T1000 (cell line): ENCODE measurements around the gene SLC37A1.

Experiments
- DNase-seq: peaks from one replicate; lab custom pipeline; 2025; ENCODE audit warnings: mixed read lengths; lab: John Stamatoyannopoulos, UW

SLC37A1 gene

DNA sequence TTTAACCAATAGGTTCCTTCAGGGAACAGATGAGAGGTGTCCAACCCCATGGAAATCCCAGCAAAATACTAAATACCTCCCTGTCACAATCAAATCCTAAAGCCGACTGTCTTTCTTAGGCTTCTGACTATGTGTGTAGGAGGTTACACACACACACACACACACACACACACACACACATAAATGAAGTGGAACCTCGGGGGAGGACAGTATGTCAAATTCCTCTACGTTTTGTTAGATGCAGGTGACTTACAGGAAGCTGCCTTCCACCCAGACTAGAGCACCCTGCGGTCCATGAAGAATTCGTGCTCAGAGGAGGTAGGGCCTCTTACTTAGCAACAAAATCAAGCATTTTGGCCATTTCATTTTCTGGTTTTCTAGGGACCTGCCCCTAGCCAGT is 34.1 kb upstream of the SLC37A1 start:
- DNase-seq: no peak

DNA sequence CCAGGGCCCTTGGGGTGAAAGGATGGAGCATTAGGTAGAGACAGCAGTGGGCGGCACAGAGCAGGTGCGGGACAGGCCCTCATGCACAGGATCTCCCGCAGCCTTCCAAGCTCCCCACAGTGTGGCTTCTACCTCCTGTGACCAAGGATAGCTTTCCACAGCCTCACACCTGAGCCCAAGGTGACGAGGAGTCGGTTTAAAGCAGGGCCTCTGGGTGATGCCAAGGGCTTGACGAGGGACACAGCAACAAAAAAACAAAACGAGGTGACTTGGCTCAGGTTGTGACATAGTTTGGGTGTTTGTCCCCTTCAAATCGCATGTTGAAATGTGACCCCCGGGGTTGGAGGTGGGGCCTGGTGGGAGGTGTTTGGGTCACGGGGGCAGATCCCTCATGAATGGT is 32.9 kb upstream of the SLC37A1 start:
- DNase-seq: no peak

DNA sequence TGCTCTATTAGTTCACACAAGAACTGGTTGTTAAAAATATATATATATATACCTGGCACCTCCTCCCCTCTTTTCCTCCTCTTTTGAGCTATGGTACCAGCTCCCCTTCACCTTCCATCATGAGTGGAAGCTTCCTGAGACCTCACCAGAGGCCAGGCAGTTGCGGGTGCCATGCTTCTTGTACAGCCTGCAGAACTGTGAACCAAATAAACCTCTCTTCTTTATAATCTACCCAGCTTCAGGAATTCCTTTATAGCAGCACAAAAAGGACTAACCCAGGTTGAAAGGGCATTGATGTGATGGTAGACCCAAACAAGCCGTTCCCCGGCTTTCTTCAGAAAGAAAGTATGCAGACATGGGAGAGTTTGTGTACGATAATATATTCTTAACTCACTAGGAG is 32.5 kb upstream of the SLC37A1 start:
- DNase-seq: no peak

DNA sequence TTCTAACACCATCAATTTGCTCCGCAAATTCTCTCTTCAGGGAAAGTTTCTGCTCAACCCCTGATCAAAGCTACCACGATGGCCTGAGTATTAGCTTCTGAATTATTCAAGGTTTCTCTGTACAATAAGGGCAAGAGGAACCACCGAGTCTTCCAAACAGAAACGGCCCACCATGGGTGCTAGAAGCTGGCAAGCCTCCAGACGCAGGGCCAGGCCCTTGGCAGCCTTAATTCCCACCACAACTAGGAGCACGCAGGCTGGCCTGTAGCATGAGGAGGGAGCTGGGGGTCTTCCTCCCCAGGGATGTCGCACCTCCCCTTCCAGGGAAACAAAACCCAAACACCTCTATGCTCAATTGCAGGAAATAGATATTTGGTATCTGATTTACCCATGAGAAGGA is 28.7 kb upstream of the SLC37A1 start:
- DNase-seq: no peak

DNA sequence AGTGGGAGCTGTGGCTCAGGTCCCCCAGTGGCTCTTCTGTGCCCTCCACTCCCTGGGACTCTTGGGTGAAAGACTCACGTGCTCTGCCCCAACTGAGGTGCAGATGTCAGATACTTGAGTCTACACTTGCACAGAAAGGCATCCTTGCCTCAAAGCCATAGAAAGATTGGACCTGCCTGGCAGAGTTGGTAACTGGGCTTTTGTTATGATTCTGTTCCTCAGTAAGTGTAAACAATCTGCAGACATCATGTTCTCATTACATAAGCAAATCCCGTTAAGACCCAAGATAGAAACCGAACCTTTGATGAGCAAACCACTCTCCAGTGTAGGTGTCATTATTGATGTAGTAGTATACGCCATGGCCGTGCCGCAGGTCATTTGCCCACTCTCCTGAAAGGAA is 27.6 kb upstream of the SLC37A1 start:
- no peak for DNase-seq

DNA sequence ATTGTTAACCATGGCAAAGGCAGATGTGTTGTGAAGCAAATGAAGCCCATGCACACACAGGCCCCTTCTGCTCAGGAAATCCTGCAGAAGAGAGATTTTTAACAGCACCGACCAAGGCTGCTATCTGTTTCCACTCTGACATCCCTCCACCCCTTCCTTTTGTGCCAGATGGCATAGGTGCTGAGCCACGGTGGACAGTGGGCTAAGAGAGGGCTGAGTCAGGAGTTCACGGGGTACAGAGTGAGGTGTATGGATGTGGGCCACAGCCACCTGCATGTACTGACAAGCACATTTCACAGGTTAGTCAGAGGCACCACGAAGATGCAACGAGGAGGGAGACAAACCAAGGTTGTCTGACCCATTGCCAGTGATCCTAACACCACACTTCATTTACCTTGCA is 27.1 kb upstream of the SLC37A1 start:
- DNase-seq: no peak

DNA sequence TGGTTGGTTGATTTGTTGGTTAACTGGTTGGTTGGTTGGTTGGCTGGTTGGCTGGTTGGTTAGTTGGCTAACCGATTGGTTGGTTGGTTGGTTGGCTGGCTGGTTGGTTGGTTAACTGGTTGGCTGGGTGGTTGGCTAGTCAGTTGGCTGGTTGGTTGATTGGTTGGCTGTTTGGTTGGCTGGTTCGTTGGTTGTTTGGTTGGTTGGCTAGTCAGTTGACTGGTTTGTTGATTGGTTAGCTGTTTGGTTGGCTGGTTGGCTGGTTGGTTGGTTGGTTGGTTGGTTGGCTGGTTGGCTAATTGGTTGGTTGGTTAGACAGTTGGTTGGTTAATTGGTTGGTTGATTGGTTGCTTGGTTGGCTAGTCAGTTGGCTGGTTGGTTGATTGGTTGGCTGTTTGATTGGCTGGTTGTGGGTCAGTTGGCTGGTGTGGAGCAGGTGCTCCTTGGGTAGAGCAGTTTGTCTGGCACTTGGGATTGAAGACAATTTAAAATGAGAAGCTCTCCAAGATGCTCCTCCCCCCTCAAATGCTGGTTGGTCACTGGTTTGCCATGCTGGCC is 24.6 kb upstream of the SLC37A1 start:
- no peak for DNase-seq

DNA sequence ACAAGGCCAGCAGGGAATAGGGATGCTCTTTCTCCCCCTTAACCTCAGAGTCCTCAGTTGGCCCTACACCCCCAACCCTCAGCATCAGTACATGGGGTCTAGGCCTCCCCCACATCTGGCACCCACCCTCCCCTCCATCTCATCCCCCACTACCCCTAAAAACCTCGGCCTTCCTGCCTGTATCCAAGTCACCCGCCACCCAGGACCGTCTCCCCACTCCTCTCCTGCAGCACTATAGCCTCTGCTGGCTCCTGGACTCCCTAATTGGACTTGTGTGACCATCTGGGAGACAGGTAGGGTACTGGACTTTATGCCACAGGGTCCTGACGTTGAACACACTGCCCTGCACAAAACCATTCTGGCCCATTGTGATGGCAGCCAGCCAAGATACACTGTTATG is 23.7 kb upstream of the SLC37A1 start:
- no peak for DNase-seq

DNA sequence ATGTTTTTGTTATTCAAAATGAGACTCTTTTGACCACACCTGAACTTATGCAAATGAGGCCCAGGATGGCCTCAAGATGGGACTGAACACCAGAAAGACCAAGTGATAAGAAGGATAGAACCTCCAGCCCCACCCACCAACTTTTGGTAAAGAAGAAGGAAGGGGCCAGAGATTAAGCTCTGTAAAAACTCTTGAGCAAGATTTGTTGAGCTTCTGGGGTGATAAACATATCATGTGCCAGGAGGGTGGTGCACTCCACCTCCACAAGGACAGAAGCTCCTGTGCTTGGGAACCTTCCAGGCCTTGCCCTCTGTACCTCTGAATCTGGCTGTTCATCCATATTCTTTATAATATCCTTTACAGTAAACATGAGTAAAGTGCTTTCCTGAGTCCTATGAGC is 22.9 kb upstream of the SLC37A1 start:
- no peak for DNase-seq

DNA sequence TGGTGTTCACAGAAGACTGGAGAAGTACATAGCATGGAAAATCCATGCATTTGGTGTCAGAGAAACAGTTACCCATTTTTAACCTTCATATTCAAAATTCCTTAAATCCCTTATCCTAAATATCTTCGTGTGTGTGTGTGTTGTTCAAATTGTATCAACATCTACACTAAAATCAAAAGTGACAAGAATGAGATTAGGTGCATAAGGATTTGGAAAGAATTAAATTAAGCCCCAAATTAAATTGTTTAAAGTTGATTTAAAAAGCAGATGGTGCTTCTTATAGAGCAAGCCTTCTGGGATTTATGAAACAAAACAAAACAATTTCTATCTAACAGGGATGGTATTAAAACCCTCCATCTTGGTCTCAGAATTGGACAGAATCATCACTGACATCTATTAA is 22.3 kb upstream of the SLC37A1 start:
- DNase-seq: no peak

DNA sequence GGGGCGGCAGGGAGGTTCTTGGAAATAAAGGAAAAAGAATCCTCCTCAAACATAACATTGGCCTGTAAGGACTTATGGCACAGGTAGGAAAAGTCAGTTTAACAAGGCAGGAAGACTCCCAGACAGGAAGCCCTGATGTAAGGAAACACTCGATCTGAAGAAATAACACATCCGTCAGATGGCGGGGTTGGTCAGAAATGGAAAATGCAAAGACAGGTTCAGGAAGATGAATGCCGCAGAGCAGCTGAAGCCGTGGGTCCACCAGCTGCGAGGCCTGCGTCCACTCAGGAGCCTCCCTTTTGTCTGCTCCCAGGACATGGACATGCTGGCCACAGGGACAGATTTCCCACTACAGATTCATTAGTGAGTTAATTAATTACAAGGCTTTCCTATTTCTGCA is 21.5 kb upstream of the SLC37A1 start:
- DNase-seq: no peak

DNA sequence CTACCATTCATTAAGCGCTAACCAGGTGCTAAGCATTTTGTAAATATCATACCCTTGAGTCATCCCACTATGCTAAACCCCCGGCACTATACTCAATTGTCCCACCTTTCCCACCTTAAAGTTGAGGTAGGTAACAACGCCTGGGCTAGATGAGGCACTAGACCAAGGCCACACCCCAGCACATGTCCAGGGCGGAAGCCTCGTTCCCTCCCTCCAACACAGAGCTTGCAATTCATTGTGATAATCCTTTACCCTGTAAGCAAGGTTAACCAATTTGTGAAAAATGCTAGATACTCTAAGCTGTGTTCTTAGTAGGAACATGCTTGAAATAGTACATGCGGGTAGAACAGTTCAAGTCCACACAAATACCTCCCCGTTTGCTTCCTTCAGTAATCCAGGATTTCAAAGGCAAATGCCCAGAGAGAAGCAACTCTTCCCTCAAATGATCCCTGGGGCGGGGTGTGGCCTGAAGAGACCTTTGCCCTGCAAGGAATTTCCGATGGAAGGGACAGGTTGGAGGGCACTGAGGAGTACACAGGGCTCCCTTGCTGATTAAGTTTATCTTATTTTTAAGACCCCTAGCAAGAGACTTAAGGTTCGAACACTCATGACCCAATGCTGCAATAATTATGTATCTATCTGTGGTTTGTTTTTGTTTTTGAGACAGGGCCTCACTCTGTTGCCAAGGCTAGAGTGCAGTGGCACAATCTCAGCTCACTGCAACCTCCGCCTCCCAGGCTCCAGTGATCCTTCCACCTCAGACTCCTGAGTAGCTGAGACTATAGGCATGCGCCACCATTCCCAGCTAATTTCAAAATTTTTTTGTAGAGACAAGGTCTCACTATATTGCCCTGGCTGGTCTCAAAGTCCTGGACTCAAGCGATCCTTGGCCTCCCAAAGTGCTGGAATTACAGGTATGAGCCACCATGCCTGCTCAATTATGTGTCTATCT is 20.3 kb upstream of the SLC37A1 start:
- no peak for DNase-seq

DNA sequence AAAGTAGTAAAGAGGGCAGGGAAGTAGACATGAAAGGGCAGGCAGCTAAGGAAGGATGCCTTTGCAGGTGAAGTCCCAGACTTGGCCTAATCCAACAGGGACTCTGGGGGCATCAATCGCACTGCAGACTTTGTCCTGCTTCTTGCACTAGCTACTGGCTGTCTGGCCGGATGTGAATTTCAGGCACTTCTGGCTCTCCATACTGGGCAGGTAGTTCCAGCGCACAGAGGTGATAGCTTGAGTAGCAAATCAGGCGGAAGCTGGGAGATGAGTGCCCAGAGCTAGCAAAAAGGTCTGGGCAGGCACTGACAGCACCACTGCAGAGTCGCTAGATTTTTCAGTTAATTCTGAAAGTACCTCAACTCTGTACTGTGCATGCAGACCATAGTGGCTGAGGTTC is 18.6 kb upstream of the SLC37A1 start:
- DNase-seq: no peak

DNA sequence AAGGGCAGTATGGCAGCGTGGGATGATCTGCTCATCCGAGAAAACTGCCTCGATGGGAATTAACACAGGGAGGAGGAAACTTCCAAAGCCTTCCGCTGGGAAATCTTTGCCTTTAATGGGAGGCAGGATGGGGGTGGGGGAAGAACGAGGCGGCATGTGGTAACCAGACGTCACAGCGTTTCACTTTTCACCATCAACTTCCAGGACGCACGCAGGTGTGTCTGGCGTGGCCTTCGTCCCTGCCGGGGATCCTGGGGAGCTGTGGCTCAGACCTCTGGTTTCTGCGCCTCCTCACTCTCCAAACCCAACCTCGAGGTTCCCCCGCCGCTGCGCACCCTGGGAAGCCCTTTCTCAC is 17.9 kb upstream of the SLC37A1 start:
- DNase-seq: no peak

DNA sequence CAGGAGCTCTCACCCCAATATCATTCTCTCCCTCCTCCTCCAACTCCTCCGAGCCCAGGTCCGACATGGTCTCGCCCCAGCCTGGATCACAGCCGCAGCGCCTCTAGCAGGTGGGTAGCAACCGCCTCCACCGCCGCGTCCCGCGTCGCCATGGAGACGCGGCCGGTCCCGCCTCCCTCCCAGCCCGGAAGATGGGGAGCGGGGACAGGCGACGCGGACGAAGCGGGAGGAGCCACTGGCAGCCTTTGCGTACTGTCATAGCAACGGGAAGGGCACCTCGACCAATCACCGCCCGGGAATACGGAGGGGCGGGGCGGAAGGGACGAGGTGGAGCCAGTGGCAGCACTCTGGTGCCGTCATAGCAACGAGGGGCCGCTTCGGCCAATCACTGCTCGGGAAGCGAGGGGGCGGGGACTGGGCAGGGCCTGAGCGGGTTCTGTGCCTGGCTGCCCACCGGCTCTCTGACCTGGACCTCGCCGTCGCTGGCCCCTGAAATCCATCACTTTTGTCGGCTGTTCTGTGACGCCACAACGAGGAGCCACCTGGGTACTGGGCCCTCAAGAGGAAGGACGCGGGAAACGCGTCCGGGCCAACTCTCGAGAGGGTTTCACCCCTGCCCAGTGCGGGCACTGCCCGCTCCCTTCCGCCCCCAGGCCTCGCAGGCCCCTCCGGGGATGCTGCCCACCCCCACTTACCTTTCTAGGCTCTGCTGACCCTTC is 17.4 kb upstream of the SLC37A1 start, which contains the start of gene RSPH1:
Gene RSPH1 (minus strand): TSS at position 105 of the 719 bp plus-strand sequence. CDS start 38 bp downstream, at position 67.
- peak; percentile 89 for DNase-seq

DNA sequence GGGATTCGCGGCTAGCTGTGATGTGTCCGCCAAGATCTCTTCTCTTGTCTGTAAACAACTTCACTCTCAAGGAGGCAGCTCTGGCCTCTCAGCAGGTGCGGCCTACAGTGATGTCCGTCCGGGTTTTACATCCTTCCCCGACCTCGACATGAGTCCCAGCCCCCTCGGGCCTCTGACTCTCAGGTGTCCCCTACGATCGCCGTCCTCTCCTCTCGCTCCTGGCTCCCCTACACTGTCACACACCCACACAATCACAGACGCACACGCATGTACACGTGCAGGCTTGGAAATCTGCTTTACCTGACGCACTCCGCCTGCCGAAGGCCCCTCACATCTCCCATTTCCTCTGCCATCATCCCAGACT is 16.8 kb upstream of the SLC37A1 start:
- no peak for DNase-seq

DNA sequence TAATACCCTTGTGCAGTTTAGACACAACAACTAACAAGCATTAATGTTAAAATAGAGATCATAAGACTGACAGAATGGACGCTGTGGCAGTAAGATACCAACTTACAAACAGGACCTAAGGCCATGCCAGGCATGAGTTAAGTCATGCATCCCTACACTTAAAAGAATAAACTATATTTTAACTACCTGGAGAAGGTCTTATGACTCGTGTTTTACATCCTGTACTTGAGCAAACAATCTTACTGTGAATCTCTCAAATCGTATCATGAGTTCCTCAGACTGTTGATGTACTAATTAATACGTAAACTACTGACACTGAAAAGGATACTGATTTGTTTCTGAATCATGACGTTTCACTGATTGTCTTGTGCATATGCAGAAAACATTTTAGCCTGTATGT is 15.6 kb upstream of the SLC37A1 start:
- DNase-seq: no peak

DNA sequence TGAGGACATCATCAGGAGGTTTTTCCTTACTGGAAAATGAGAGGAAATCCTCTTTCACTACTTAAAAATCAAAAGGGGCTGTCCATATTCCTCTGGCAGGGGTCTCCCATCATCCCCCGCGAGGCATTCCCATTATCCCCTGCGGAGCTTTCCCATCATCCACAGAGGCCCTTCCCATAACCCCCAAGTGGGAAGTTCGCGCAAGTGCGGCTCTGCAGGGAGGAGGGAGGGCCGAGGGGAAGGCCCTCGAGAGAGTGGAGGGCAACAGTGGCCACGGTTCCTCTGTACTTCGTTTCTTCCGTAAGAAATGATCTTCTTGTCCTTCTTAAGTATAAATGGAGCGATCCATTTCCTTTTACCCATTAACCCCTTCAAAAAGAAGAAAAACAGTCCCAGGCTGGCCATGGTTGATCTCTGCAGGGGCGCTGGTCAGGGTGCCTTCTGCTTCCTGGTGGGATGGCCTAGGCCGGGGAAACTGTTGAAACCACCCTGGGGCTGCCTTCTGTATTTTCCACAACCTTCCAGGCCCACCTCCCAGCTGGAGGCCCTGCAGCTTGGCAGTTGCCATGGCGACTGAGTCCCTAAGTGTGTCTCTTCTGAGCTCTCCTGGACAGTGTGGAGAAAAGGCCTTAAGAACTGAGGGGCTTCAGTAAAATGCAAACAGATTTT is 14.1 kb upstream of the SLC37A1 start:
- DNase-seq: no peak

DNA sequence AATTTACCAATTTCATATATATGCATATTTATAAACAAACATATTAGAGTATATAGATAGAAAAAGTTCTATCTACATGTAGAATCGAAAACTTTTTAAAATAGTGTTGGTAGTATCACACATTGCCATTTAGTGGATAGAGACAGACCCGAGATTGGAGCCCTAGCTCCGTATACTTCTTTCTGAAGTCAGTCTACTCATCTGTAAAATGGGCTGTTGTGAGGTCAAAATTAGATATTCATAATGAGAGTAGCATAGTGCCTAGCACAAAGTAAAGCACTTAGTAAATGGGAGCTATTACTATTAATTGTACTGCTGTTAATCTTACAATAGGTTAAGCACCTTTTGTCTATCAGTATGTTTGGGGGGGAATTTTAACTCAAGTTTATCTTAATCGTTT is 13.4 kb upstream of the SLC37A1 start:
- no peak for DNase-seq

DNA sequence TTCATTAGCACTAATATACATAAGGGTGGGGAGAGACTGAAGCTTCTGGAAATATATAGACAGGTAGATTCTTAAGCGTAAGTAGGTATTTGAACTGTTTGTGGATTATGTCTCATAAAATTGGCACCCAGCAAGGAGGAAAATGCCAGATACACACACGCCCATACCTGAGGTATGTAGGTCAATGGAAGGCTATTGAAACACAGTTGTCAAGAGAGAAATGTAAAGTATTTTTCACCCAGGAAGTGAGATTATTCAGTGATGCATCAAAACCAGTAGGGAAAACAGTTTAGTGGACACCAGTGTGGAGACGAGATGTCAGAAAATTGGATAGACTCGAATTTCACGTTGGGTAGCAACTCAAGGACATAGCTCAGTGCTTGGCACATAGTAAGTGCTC is 12.9 kb upstream of the SLC37A1 start:
- no peak for DNase-seq

DNA sequence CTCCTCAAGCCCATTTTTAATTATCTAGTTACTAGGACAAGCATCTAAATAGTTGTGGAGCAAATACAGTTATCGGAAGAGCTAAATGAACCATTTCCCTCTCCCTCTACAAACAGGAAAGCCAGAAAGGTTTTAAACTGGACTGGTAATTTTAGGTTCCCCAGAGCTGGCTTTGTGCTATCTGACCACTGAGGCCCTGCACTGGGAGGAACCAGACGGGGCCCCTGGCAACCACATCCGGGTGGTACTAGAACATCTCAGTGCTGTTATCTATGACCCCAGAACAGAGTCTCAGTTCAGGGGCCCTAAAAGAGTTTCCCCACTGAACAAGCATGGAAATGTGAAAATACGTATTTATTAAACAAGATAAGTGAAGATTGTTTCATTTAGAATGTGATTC is 9.9 kb upstream of the SLC37A1 start:
- DNase-seq: no peak

DNA sequence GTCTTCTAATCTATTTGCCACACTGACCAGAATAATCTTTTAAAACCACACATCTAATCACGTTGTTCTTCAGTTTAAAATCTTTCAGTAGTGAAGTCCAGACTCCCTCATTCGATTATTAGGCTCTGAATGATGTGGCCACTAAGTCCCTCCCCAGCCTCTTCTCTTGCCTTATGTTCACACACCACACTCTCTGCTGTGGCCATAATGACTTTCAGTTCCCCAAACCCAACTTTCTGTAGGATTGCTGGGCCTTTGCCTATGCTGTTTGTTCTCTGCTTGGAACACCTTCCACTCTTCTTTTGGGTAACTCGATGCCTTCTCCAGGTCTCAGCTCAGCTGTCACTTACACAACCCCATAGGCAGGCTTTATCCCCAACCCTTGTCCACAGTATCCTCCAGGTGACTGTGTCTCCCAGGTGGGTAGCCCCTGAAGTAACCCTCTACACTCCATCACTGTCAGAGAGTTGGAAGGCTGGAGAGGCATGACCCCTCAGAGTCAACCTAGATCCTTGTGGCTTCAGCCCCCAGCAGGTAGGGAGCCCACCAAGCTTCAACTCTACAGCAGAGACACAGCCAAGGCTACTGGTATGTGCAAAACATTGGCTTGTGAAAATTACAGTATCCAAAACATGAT is 8.4 kb upstream of the SLC37A1 start:
- DNase-seq: no peak
